NCI-H1694 treated with DMSO at 0.1 percent for 48 hours (cell line): Measurements from ENCODE around the gene CNTNAP2.

Source experiments
- DNase-seq: peaks from one replicate; lab custom pipeline; 2025; lab: John Stamatoyannopoulos, UW

CNTNAP2 gene

DNA sequence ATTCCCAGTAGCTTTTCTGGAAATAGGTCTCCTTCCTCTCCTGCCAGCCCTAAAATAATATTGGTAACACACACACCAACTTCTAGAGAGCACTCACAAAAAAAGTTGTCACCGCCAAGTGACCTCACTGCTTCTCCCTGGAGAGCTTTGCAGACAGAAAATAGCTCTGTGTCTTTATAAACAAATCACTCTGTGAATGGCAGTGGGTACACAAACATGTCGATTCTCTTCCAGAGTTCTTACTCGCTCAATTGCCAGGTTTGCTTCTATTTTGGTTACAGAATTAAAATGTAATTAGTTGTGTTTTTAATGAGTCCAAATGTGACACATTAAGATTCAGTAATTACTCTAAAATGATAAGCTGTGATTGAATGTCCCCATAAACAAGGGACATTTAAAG lies 1824.8 kb downstream of the CNTNAP2 start:
- DNase-seq, result no peak

DNA sequence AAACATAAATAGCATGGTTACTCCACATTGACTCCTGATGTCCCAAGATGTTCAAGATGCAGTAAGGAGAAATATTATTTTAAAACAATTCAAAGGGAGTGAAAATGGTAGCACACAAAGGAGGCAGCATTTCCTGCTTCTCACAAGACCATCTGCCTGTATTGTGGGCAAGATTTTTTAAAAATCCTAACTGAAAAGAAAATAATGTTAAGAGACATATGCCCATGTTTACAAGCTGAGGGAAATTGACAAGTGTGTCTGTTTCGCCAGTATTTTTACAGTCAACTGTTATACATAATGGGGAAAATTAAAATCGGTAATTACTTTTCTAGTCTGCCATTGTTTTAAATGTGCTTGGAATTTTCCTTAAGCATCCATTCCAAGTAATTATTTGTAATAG lies 1827.7 kb downstream of the CNTNAP2 start:
- no peak for DNase-seq

DNA sequence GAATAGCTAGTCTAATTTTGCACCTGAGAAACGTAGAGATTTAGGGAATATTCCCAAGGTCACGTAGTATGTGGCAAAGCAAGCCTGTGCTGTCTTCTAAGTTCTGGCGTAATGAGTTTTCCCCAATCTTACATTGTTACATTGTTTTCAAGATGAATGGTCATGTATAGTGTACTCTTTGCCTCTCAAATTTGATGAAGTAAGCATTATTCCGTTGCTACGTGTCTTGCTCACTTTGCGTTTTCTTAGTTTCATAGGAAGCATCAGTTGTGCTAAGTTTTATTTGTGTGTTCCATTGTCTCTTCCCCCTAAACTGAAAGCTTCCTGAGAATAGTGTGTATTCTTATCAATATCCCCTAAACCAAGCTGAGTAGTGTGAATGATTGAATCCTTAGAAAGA lies 1836.3 kb downstream of the CNTNAP2 start:
- DNase-seq, result no peak

DNA sequence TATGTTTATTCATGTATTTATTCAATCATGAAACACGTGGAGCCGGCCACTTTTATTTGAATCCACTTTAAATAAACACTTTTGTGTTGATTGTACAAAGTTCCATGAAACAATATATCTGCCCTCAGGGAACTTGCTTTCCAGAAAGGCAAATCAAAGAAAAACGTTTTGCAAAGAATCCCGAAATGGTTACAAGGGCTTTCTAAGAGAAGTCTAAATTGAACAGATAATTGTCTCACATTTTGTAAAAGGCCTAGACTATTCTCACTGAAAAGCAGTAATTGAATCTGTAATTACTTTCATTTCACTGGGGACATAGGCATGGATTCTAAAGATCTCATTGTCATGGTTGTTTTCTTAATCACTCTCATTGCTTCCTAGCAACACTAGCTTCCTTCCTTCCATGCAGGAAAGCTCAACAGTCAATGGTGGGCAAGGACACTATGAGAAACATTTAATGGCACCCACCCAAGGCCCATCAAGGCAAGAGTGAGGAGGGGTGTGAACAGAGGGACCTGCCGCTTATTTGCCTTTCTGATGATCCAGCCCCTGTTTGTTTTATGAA lies 1851.5 kb downstream of the CNTNAP2 start:
- no peak for DNase-seq

DNA sequence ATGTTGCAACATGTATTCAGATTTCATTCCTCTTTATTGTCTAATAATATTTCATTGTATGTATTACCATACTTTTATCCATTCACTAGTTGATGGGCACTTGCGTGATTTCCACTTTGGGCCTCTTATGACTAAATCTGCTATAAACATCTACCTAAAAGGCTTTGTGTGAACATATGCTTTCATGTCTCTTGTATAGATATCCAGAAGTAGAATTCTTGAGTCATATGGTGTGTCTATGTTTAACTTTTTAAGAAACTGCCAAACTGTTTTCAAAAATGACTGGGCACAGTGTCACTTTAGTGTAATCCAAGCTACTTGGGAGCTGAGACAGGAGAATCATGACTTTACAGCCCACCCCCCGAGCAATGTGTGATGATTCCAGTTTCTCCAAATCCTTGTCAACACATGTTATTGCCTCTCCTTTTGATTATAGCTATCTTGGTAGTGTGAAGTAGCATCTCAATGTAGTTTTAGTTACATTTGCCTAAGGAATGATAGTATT lies 1855.1 kb downstream of the CNTNAP2 start:
- DNase-seq, result no peak

DNA sequence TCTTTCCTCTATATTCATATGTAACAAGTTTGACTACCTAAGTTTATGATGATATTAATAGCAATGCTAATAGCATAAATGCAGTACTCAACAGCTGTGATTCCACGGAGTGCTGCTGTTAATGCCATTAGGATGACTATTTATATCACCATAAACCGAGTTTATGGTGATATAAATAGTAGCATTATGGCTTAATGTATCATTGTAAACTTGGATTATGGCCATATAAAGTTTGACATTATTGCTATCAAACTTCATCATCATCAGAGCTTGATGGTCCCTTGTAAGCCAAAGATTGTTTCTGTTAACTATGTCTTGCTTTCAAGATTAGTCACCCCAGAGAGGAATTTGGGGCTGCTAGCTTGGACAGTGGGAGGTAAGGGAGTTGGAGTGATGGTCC lies 1861.6 kb downstream of the CNTNAP2 start:
- DNase-seq, result no peak

DNA sequence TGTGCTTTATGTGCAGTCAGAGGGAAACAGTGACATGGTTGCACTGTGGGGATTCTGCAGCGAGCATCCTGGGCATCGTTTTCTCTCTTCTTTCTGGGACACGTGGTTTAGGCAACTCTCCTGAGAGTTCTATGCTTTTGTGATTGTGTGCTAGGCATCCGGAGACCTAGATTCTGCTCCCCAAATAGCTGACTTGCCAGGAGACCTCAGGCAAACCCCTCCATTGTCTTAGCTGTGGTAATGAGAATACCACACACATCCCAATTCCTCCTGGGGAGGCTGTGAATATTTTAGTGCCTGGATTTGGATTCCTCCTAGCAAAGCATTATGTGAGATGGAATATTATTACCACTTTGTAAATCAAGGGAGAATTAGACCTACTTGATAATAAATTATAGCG lies 1862.0 kb downstream of the CNTNAP2 start:
- no peak for DNase-seq

DNA sequence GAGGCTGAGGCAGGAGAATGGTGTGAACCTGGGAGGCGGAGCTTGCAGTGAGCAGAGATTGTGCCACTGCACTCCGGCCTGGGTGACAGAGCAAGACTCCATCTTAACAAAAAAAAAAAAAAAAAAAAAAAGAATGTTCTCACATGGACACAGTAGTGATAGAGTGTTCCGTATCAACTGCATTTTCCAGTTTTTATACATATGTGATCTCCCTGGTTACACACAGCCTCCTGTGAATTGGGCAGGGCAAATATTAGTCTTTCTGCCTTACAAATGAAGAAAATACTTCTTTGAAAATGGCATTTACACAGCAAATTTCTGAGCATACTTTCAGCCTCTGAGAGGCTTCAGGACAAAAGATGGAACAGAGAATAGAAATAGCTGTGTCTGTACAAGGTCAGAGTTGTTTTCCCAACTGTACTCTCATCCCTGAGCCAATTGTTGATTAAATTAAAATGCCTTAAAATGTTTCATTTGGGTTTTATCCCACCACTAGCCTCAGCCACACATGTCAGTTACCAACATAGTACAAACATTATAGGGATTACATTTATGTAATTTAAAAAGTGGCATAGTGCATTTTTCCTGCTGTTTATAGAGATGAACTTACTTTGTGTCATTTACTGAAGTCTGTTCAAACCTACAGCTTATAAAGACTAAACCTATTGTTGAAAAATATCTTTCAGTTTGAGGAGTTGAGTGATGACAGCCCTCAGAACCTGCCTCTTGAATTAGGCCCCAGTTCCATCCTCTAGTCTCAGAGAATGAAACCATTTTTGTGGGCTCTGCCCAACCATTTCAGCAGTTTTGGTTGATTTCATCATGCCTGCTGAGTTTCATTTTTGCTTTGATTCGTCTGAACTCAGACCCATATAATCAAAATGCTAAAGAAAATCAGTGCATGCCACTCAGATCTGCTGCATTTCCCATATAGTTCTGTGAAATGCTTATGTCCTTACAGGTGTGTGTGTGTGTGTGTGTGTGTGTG lies 1864.5 kb downstream of the CNTNAP2 start:
- no peak for DNase-seq

DNA sequence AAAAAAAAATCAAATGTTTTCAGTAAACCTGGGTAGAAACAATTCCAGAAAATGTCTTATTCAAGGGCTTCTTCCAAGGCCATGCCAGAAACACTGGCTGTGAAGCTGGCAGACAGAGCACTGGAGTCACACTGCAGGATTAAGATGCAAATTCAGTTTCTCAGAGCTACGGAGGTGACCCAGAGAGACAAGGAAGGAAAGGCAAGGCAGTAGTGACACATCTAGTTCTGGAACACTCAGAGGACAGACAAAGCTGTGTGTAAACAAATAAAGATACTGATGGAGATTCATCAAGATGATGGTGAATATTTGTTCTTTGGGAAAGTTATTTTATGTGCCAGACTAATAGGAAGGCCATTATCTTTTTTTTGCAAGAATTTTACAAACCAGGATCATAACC lies 1865.7 kb downstream of the CNTNAP2 start:
- no peak for DNase-seq

DNA sequence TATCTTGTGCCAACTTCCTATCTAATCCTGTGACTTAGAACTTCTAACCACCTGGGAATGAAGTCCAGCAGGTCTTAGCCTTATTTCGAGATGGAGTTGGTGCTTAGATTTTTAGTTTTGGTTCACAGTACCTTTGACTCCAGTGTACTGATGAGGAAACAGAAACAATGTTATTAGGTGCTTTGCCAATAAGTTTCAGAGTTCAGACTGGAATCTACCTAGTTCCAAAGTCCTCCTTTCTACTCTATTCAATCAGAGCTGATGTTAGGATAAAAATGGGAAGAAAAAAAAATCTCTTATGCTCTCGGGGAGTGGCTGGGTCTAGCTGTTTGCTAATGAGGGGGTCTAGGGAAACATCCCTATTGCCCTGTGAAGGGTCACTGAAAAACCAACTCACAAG lies 1867.7 kb downstream of the CNTNAP2 start:
- no peak for DNase-seq

DNA sequence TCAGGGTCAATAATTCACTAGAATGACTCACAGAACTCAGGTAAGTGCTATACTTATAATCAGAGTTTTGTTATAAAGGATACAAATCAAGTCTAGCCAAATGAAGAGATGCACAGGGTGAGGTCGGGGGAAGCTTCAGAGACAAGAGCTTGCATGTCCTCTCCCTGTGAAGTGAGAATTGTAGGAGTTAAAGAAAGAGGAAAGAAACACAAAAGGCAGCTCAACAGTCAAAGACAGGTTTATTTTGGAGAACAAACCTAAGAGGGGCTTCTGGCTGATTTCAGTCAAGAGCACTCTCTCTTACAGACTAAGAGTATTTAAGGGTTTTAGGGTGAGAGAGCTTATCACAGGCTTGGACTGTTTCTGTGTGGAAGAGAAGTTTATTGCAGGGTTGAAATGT lies 1873.5 kb downstream of the CNTNAP2 start:
- no peak for DNase-seq

DNA sequence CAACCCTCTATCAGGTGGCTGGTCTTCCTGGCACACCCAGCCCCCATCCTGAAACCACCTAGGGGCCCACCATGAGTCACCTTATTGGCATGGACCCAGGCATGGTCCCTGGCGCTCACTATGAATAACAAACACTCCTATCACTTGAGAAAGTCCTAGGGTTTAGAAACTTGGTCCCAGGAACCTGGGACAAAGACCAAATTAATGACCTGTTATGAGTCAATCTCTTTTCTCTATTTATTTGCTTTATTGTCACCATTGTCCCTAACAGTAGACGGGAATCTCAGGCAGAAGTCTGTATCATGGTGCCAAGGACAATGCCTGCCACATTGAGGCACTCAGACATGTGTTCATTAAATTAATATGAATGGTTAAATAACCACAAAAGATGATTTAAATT lies 1874.3 kb downstream of the CNTNAP2 start:
- DNase-seq, result no peak

DNA sequence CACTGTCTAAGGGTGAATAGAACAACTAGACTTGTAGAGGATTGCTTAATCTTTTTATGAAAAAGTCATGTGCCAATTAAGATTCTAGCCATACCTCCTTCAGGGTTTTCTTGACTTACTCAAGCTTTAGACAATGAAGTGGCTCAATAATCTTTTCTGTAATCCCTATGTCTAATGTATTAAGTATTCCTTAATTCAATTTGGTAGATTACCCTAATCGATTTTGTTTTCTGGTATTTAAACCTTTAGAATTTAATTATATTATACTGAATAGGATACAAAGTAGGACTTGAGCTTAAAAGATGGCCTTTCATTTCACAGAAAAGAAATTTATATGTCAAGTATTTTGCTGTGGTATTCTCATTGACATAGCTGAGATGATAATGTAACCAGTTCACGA lies 1876.1 kb downstream of the CNTNAP2 start:
- no peak for DNase-seq

DNA sequence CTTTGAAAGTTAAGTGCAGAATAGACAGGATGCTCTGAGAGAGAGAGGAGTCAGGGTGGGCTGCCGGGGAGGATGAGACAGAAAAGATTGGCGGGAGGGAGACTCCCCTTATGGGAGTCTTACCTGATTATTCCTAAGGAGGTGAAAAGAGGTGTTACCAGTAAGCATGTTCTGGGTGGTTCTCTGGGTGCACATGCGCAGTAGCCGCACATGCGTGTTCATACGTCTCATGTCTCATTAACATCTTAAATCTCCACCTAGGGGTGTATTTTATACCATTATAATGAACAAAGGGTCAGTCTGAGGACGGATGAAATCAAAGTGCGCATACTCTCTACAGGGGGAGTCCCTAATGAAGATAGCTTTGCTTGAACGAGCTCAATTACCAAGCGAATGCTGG lies 1881.0 kb downstream of the CNTNAP2 start:
- no peak for DNase-seq

DNA sequence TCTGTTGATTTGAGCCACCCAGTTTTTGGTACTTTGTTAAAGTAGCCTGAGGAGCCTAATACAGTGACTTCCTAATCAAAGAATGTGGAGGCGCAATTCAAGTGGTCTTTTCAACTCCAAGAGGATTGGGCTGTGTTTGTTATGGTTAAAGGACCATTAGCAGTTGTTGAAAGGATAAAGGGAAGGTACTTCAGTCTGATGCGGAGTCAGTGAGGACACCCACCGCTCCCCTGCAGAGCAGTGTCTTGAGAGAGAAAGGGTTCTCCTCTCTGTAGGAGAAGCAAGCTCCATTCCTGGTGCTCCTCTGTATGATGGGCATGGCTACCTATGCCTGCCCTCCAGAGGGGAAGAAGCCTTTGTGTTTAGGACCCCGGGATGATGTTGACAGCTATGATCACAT lies 1883.4 kb downstream of the CNTNAP2 start:
- DNase-seq, result no peak

DNA sequence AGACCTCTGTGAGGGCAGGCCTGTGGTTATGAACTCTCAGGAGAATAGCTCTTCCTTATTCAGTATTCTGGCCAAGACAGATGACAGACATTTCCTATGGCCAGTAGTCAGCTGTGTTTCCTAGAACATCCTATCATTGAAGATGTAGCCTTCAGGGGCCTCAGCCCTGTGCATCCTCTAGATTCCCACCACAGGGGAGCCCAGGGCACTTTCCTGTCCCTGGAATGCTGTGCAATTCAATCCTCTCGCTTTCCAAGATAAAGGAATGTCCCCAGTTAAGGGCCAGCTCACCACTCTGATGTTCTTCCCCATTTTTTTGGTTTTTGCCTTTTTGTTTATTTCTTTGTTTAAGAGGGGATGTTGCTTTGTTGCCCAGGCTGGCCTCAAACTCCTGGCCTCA lies 1895.2 kb downstream of the CNTNAP2 start:
- no peak for DNase-seq

DNA sequence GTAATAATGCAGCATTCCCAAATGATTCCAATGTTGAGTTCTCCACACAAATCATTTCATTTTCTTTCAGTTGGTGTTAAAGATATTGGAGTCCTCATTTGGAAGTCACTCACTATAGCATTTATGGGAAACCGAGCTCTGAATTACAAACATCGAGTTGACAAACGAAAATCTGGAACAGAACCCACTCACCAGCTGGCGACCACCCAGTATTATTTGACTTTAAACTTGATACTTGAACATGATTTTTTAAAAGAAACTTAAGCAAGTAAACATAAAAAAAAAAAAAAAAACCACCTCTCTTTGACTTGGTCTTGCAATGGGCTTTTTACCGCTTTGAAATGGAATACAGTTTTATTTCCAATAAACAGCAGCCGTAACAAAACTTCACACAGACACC lies 1897.4 kb downstream of the CNTNAP2 start:
- DNase-seq, result no peak

DNA sequence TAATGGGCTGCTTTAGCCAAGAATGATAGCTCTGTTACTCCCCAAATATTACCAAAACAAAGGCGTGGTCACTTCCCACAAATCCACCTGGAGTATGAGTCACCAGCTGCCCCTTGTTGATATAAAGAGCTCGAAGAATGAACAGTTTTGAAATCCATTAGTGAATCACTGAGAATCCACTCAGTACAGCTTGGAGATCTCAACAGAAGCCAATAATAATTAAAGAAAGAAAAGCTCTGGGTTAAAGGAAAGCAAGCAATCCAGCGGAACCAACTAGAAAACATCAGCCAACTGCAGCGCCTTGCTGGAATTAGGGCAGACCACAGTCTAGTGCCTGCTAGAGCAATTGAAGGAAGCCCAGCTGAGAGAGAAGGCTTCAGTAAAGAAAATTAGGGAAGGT lies 1897.9 kb downstream of the CNTNAP2 start:
- no peak for DNase-seq

DNA sequence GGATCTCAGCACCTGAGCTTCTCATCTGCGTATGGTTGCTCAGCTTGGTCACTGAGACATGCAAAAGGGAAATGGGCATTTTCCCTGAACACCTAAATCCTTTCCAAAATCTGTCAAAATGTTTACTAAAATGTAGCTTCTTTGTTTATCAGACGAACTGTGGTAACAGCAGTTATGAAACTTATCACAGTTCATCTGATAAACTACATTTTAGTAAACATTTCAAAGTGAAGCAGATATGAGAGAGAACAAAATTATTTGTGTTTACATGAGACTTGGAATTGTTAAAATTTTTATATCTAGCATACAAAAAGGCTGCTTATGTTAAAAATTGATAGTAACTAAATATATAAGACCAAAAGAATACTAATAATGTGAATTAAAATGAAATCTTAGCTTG lies 1900.5 kb downstream of the CNTNAP2 start:
- no peak for DNase-seq

DNA sequence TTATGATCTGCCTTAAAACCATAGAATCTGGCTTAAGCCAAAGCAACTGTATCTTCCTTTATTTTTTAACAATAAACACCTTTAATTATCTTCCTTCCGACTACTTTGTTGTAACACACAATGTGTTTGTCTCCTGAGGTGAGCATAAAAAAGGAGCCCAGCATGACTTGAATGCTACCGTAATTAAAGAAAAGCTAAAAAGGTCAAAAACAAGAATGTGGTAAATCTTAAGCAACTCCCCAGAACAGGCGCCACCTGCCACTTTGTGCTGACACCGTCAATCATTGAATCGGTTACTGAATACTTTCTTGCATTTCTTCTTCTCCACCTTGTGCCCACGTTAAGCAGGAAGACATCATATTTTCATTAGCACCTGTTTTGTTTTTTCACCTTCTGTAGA lies 1904.1 kb downstream of the CNTNAP2 start:
- DNase-seq, result no peak

DNA sequence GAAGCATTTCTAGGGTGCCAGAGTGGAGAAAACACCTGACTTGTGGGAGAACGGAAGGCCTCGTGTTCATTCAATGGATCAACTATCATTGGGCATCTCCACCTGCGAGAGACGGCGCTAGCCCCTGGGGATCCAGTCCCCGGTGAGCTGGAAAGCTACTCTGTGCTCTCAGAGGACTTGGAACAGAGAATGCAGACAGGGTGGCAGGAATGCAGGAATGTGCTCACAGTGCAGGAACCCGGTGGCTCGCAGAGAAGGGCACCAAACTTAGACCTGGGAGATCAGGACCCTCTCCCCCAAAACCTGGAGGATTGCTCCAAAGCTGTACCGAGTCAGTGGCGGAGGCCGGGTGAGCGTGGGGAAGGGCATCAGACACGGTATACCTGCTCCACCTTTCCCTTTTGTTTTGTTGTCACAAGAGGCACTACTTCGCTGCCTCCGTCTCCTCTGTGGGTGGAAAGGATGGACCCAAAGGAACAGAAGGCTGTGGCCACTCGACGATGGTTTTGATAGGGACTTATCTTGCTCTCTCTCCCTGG lies 1905.0 kb downstream of the CNTNAP2 start:
- no peak for DNase-seq

DNA sequence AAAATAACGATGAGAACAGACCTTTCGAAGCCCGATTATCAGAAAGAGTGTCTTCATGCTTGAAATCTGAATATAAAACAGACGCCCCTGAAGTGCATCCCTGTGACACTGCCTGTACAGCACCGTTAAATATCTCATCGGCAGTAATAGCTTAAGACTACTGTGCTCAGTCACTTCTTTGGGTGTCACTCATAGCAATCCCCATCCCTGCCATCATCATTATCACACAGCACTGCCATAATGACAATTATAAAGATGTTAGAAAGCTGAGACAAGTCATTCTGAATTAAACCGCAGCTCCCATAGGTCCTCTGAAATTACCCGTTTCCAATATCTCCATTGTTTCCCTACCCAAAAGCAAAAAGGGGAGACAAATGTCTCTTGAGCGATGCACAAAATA lies 1906.2 kb downstream of the CNTNAP2 start:
- no peak for DNase-seq

DNA sequence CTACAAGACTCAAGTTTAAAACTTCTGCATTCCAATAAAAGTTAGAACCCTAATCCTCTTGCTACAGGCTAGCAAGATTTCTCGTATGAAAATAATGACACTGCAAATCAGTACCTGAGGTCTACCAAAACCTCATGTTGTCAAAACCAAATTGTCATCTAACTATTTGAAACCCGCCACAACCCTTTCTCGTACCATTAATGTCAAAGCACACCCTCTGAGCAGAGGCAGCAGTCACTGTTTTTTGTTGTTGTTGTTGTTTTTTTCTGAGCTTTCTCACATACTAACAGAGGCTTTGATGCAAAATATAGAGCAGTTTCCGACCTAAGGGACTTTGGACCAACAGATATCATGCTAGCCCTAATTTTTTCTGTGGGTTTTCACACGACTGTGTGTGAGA lies 1910.1 kb downstream of the CNTNAP2 start:
- DNase-seq, result no peak
